AG04449 (cell line): ENCODE results near the gene PLXNB2.

ENCODE experiments used
- CTCF ChIA-PET: fragments of 350-600 bp; formaldehyde crosslinking; extraction: SDS; loops from one replicate; lab custom pipeline; 2021; ENCODE audit warnings: antibody characterized with exemption; lab: Yijun Ruan, JAX
- POLR2A ChIA-PET: fragments of 400-600, 350-600 bp; formaldehyde crosslinking; extraction: SDS; loops from one replicate; lab custom pipeline; 2020; ENCODE audit warnings: antibody characterized with exemption, inconsistent platforms; lab: Yijun Ruan, JAX
- DNase-seq: peaks from one replicate; pipeline ENCODE4 v3.0.0-alpha.2; 2010; ENCODE audit warnings: low read depth, low spot score
- H3K4me3 ChIP-seq: 2 replicates; pipeline ENCODE4 v1.5.1; 2011; ENCODE audit warnings: low read depth, mild to moderate bottlenecking, control low read depth, low read length
- CTCF ChIP-seq: IDR thresholded peaks from one replicate; pipeline ENCODE4 v1.5.1; 2011; ENCODE audit warnings: mild to moderate bottlenecking, moderate library complexity, low read length, control low read depth, inconsistent platforms; ENCODE audit not compliant: insufficient read depth; ENCODE audit errors: missing control alignments

PLXNB2 gene

GRCh38 chr22:50292643-50293440 is 14.6 kb downstream of the PLXNB2 start:
- H3K4me3 ChIP-seq = peak overlapping the region; percentile 50
- TF ChIP-seq CTCF = no peak
- no peak for DNase-seq
- ChIA-PET CTCF (interaction anchor here (1.5 to 2.8 kb wide), 6 partner anchors 10 to 49 kb away, joined by 4 to 13 read pairs (median 8); partner anchors contain the start of gene DENND6B), POLR2A (interaction anchor here (0.6 to 3.5 kb wide), 5 partner anchors 10 to 42 kb away, joined by 3 to 43 read pairs (median 4); partner anchors contain the start of genes HDAC10 and PLXNB2)

GRCh38 chr22:50289942-50290630 is 17.4 kb downstream of the PLXNB2 start:
- no peak overlapping the region for H3K4me3 ChIP-seq
- no peak for DNase-seq
- TF ChIP-seq CTCF = no peak
- ChIA-PET POLR2A (interaction anchor here (1.1 to 1.6 kb wide), 3 partner anchors 11 to 19 kb away, joined by 3 to 6 read pairs (median 5); partner anchors contain the start of gene PLXNB2), CTCF (interaction anchor here (1.1 to 1.9 kb wide), 2 partner anchors 16 to 27 kb away, joined by 3 to 5 read pairs; no protein-coding TSS in a partner anchor)

- DNase-seq = no peak
- TF ChIP-seq CTCF = no peak
- H3K4me3 ChIP-seq = no peak overlapping the region
- ChIA-PET CTCF (interaction anchor here (1.7 kb wide), 1 partner anchor 14 kb away, joined by 4 read pairs; no protein-coding TSS in a partner anchor), POLR2A (interaction anchor here (1.4 kb wide), 1 partner anchor 17 kb away, joined by 5 read pairs; the partner anchor contains the start of gene PLXNB2)
These were observed 18.1 kb downstream of the PLXNB2 start for GRCh38 chr22:50289151-50289941.

- no peak overlapping the region for H3K4me3 ChIP-seq
- ChIA-PET CTCF (interaction anchor here (0.6 to 1.7 kb wide), 3 partner anchors 11 to 40 kb away, joined by 4 to 6 read pairs (median 4); no protein-coding TSS in a partner anchor), POLR2A (no interaction called here)
- TF ChIP-seq CTCF = no peak
- no peak for DNase-seq
These were observed 19.7 kb downstream of the PLXNB2 start for GRCh38 chr22:50287731-50288130.

GRCh38 chr22:50286701-50287318 is 20.6 kb downstream of the PLXNB2 start:
- no peak overlapping the region for H3K4me3 ChIP-seq
- no peak for TF ChIP-seq CTCF
- no peak for DNase-seq
- CTCF ChIA-PET = interaction anchor here (1.8 kb wide), 1 partner anchor 10 kb away, joined by 4 read pairs; no protein-coding TSS in a partner anchor
- POLR2A ChIA-PET = no interaction called here
